Neuronal stem cell (in vitro differentiated cells): Measurements from ENCODE around the gene FOXA2.

Source experiments
- DNase-seq: peaks from one replicate; pipeline ENCODE4 v3.0.0-alpha.2; 2013; ENCODE audit warnings: low spot score
- H2AFZ ChIP-seq: one replicate; pipeline ENCODE4 v1.6.1; 2013; ENCODE audit warnings: mild to moderate bottlenecking, low read length, inconsistent platforms
- H2AK5ac ChIP-seq: 2 replicates; pipeline ENCODE4 v1.6.1; 2013; ENCODE audit warnings: low read depth, mild to moderate bottlenecking, inconsistent platforms, low read length, moderate library complexity, mixed read lengths
- H2BK120ac ChIP-seq: 2 replicates; pipeline ENCODE4 v1.6.1; 2013; ENCODE audit warnings: low read depth, mild to moderate bottlenecking, inconsistent platforms, low read length, moderate library complexity, mixed read lengths
- H2BK12ac ChIP-seq: one replicate; pipeline ENCODE4 v1.6.1; 2013; ENCODE audit warnings: low read length, inconsistent platforms
- H2BK15ac ChIP-seq: 2 replicates; pipeline ENCODE4 v1.6.1; 2013; ENCODE audit warnings: mild to moderate bottlenecking, low read length, inconsistent platforms, mixed read lengths
- H2BK5ac ChIP-seq: one replicate; pipeline ENCODE4 v1.6.1; 2013; ENCODE audit warnings: inconsistent platforms, mild to moderate bottlenecking, low read length, moderate library complexity
- H3K14ac ChIP-seq: one replicate; pipeline ENCODE4 v1.6.1; 2013; ENCODE audit warnings: low read length, inconsistent platforms
- H3K18ac ChIP-seq: 2 replicates; pipeline ENCODE4 v1.6.1; 2013; ENCODE audit warnings: low read length, inconsistent platforms
- H3K23ac ChIP-seq: 2 replicates; pipeline ENCODE4 v1.6.1; 2013; ENCODE audit warnings: low read depth, mild to moderate bottlenecking, mixed read lengths, low read length, inconsistent platforms; ENCODE audit not compliant: poor library complexity
- H3K27ac ChIP-seq: replicated peaks from 3 replicates; pipeline ENCODE4 v1.5.1; 2013; ENCODE audit warnings: low read length, inconsistent platforms
- H3K27me3 ChIP-seq, 3 experiments: 2 replicates each; pipeline ENCODE4 v1.6.1; 2013; ENCODE audit warnings: low read length in 3 of 3, mild to moderate bottlenecking in 2 of 3, inconsistent platforms in 1 of 3, low read depth in 1 of 3, mixed read lengths in 1 of 3, moderate library complexity in 1 of 3; ENCODE audit not compliant: control insufficient read depth in 3 of 3, insufficient read depth in 3 of 3
- H3K36me3 ChIP-seq, 2 donors: replicated peaks in 1 of 2; 2 replicates each; pipeline ENCODE4 v1.6.1; 2013; ENCODE audit warnings: low read length in 2 of 2; ENCODE audit not compliant: control insufficient read depth in 2 of 2, insufficient read depth in 2 of 2
- H3K4ac ChIP-seq: 2 replicates; pipeline ENCODE4 v1.6.1; 2013; ENCODE audit warnings: inconsistent platforms, mild to moderate bottlenecking, low read length, moderate library complexity
- H3K4me1 ChIP-seq, 2 donors: 1 replicate in 1 of 2; 2 replicates in 1 of 2; pipeline ENCODE4 v1.6.1; 2013; ENCODE audit warnings: low read length in 2 of 2, low read depth in 1 of 2; ENCODE audit not compliant: control insufficient read depth in 2 of 2, insufficient read depth in 1 of 2
- H3K4me2 ChIP-seq: one replicate; pipeline ENCODE4 v1.6.1; 2013; ENCODE audit warnings: mild to moderate bottlenecking, low read length, inconsistent platforms; ENCODE audit not compliant: insufficient read depth, poor library complexity, severe bottlenecking
- H3K4me3 ChIP-seq, 2 donors: 2 replicates each; pipeline ENCODE4 v1.5.1; 2013; ENCODE audit warnings: low read length in 2 of 2, mild to moderate bottlenecking in 2 of 2, inconsistent platforms in 1 of 2, moderate library complexity in 1 of 2
- H3K79me1 ChIP-seq: one replicate; pipeline ENCODE4 v1.6.1; 2013; ENCODE audit warnings: low read depth, mild to moderate bottlenecking, inconsistent platforms, low read length, moderate library complexity
- H3K9ac ChIP-seq: one replicate; pipeline ENCODE4 v1.6.1; 2013; ENCODE audit warnings: mild to moderate bottlenecking, low read depth, low read length, inconsistent platforms; ENCODE audit not compliant: poor library complexity
- H3K9me3 ChIP-seq, 2 donors: replicated peaks in 1 of 2; 2 replicates each; pipeline versions ENCODE3 to v1.6.1; 2013; ENCODE audit warnings: low read length in 2 of 2, mild to moderate bottlenecking in 2 of 2, inconsistent platforms in 1 of 2, low read depth in 1 of 2, mixed read lengths in 1 of 2, moderate library complexity in 1 of 2; ENCODE audit not compliant: control insufficient read depth in 2 of 2, insufficient read depth in 1 of 2
- H4K8ac ChIP-seq: one replicate; pipeline ENCODE4 v1.6.1; 2013; ENCODE audit warnings: low read depth, mild to moderate bottlenecking, inconsistent platforms, low read length, moderate library complexity
- H4K91ac ChIP-seq: one replicate; pipeline ENCODE4 v1.6.1; 2013; ENCODE audit warnings: low read length, low read depth, mild to moderate bottlenecking, inconsistent platforms; ENCODE audit not compliant: poor library complexity
- WGBS, 2 donors: extraction: QIAGEN DNeasy Blood & Tissue Kit; methylation state at CpG; one replicate each; pipeline ENCODE4 v1.1.7; 2013; ENCODE audit warnings: missing lambda C conversion rate in 2 of 2, mixed read lengths in 1 of 2; ENCODE audit not compliant: insufficient read length in 2 of 2, insufficient replicate concordance in 1 of 2; ENCODE audit errors: extremely low coverage in 2 of 2; 5-methylcytosine and 5-hydroxymethylcytosine counted together

FOXA2 gene

DNA sequence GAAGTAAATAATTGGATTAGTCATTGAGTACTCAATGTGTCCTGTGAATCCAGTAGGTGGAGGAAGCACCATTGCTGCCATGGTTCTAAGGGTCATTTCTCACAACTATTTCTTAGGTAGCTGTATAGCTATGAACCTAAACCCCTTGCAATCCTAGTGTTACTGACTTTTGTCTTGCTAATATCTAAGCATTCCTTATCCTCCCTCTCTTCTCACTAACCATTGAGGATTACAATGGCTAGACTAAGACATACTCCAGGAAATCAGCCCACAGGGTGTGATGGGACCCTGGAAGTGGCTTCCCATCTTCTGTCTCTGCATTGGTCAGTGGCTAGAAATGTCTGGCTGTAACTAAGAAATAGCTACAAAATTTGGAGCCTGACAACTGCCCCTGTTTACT lies 27.3 kb upstream of the FOXA2 start:
- no peak for DNase-seq
- Histone ChIP-seq H4K8ac (no peak overlapping the region), H3K9me3 (no peaks in the 10 kb centered on the region), H2AFZ (no peak overlapping the region), H3K4me2 (no peak overlapping the region), H3K18ac (no peak overlapping the region), H2BK15ac (no peak overlapping the region), H2AK5ac (no peak overlapping the region), H3K79me1 (no peaks in the 10 kb centered on the region), H2BK5ac (no peak overlapping the region), H3K4me1 (peaks cover 0 to 2% of the 10 kb centered on the region in 2 donors), H3K27me3 (no peaks in the 10 kb centered on the region), H3K4ac (no peak overlapping the region), H3K23ac (no peak overlapping the region), H4K91ac (no peak overlapping the region), H3K36me3 (no peaks in the 10 kb centered on the region), H3K9ac (no peak overlapping the region), H2BK120ac (no peak overlapping the region), H3K4me3 (no peak overlapping the region), H3K14ac (no peak overlapping the region), H2BK12ac (no peak overlapping the region), H3K27ac (no peak overlapping the region)

DNA sequence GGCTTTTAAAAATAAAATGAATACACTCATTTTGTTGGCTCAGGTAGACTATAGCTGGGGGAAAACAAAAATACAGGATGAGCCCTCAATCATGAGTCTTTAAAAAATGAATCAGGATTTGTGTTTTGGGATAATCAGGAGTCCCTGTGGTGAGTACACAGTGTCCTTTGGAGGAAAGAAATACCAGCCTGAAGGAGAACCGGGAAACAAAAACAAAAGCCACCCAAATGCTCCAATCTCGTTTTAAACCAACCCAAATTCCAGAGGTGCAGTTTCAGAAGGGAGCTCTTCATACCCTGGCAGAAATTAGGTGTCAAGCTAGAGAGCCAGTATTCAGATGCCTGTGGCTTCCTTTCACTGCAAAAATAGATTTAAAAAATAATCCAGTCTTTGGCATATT lies 23.3 kb upstream of the FOXA2 start:
- Histone ChIP-seq H3K4me1 (peaks cover 0 to 2% of the 10 kb centered on the region in 2 donors), H2BK5ac (no peak overlapping the region), H3K18ac (no peak overlapping the region), H2BK12ac (no peak overlapping the region), H2BK120ac (no peak overlapping the region), H2AK5ac (no peak overlapping the region), H3K14ac (no peak overlapping the region), H4K91ac (no peak overlapping the region), H3K4me3 (no peak overlapping the region), H3K79me1 (no peaks in the 10 kb centered on the region), H2AFZ (no peak overlapping the region), H4K8ac (no peak overlapping the region), H3K23ac (no peak overlapping the region), H3K9ac (no peak overlapping the region), H3K9me3 (no peaks in the 10 kb centered on the region), H2BK15ac (no peak overlapping the region), H3K4me2 (no peak overlapping the region), H3K36me3 (no peaks in the 10 kb centered on the region), H3K4ac (no peak overlapping the region), H3K27me3 (no peaks in the 10 kb centered on the region), H3K27ac (no peak overlapping the region)
- DNase-seq = no peak
- no CpG with 5 or more reads among the region's 2 CpGs for WGBS, 2 donors

GRCh38 chr20:22604815-22605214 lies 20.4 kb upstream of the FOXA2 start:
- H3K27me3 ChIP-seq = no peaks in the 10 kb centered on the region
- no peak overlapping the region for H3K4me3 ChIP-seq
- H2AFZ ChIP-seq = no peak overlapping the region
- peaks cover 0 to 2% of the 10 kb centered on the region in 2 donors for H3K4me1 ChIP-seq
- H3K4me2 ChIP-seq = no peak overlapping the region
- H4K8ac ChIP-seq = no peak overlapping the region
- H3K36me3 ChIP-seq = no peaks in the 10 kb centered on the region
- no peaks in the 10 kb centered on the region for H3K9me3 ChIP-seq
- H2BK12ac ChIP-seq = no peak overlapping the region
- no peak overlapping the region for H2BK120ac ChIP-seq
- no peak overlapping the region for H3K27ac ChIP-seq
- no peak overlapping the region for H2BK15ac ChIP-seq
- H4K91ac ChIP-seq = no peak overlapping the region
- no peak overlapping the region for H3K4ac ChIP-seq
- no peak overlapping the region for H3K23ac ChIP-seq
- no peak overlapping the region for H2AK5ac ChIP-seq
- no peak overlapping the region for H3K9ac ChIP-seq
- no peak for DNase-seq
- H3K18ac ChIP-seq = no peak overlapping the region
- no peaks in the 10 kb centered on the region for H3K79me1 ChIP-seq
- no peak overlapping the region for H3K14ac ChIP-seq
- no peak overlapping the region for H2BK5ac ChIP-seq

DNA sequence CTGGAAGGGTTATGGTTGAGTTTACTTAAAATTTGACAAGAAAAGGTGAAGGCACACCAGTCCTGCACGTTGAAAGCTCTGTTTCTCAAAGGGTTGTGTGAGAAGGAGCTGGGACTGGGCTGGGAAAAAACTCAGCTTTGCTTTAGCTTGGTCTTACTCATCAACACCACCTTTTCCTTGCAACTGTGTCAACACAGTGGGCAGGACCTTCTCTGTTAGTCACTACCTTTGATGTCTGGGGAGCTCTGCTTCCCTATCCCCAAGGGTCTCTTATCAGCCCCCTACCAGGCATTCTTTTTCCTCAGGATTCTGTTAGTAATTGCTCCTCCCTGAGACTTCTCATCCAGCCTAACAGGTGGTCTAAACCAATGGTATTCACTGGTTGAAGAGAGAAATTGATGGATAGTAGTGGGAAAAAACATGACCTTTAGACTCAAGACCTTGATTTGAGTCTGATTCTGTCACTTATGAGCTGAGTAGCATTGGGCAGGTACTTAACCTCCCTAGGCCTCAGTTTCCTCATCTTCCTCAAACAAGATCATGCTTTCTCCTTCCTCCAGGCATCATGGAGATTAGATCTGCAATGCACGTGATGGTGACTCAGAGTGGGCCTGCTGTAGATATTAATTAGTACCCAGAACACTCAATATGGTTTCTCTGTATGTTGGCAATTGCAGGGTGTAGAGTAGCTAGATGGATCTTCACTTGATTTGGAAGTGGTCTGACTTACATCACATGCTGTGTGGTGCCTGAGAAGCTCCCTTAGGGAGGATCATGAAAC lies 17.2 kb upstream of the FOXA2 start:
- no CpG with 5 or more reads among the region's 2 CpGs for WGBS, 2 donors
- H3K79me1 ChIP-seq = no peaks in the 10 kb centered on the region
- no peak overlapping the region for H3K4ac ChIP-seq
- H2BK15ac ChIP-seq = no peak overlapping the region
- H4K91ac ChIP-seq = no peak overlapping the region
- H2BK5ac ChIP-seq = no peak overlapping the region
- H3K4me3 ChIP-seq = no peak overlapping the region
- H2AFZ ChIP-seq = no peak overlapping the region
- H3K9ac ChIP-seq = no peak overlapping the region
- H3K14ac ChIP-seq = no peak overlapping the region
- H3K36me3 ChIP-seq = no peaks in the 10 kb centered on the region
- no peak overlapping the region for H3K4me2 ChIP-seq
- H4K8ac ChIP-seq = no peak overlapping the region
- H3K27ac ChIP-seq = no peak overlapping the region
- no peak overlapping the region for H2BK120ac ChIP-seq
- H2BK12ac ChIP-seq = no peak overlapping the region
- H3K4me1 ChIP-seq = no peaks in the 10 kb centered on the region
- no peaks in the 10 kb centered on the region for H3K9me3 ChIP-seq
- no peak for DNase-seq
- no peak overlapping the region for H3K18ac ChIP-seq
- H3K23ac ChIP-seq = no peak overlapping the region
- no peaks in the 10 kb centered on the region for H3K27me3 ChIP-seq
- H2AK5ac ChIP-seq = no peak overlapping the region
